ENCODE measurements around the gene GPR143.

DNA sequence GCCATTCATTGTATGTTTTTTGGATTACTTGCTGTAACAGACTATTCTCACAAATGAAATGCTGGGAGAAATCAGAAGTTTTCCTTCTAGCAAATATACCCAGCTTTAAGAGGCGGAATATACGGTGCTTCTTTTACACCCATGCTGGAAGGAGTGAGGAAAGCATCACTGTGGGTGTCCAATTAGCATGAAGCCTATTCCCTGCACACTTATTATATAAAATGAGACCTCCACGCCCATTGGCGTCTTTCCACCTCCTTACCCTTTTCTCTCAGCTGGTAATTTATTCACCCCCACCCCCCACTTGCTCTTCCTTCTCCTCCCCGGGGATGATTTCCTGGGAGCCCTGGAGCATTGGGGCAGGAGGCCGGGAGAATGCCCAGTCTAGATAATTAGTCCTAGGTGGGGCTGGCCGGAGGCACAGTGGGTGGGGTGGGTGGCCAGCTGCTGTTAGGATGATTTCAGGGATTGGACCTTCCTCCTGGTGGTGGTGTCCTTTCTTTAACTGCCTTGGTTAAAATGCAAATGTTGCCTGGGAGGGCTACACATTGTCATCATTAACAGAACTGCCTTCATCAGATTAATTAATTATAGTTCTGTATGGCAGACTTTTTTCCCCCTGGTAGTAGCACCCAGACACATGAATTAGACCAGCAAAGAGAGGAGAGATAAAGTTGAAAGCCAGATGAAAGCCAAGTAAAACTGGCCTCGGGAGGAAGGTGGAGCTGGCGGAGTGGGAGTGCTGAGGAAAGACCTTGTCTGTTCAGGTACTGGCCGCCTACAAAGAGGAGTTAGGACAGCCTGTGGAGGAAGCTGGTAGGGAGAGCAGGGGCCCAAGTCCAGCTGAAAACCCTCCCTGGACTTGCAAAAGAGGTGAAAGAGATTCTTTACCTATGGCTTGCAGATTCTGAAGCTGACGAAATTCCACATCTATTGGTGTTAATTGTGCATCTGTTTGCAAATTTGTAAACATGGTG, 32.0 kb upstream of the GPR143 start:
- TF ChIP-seq, protein P1, sequence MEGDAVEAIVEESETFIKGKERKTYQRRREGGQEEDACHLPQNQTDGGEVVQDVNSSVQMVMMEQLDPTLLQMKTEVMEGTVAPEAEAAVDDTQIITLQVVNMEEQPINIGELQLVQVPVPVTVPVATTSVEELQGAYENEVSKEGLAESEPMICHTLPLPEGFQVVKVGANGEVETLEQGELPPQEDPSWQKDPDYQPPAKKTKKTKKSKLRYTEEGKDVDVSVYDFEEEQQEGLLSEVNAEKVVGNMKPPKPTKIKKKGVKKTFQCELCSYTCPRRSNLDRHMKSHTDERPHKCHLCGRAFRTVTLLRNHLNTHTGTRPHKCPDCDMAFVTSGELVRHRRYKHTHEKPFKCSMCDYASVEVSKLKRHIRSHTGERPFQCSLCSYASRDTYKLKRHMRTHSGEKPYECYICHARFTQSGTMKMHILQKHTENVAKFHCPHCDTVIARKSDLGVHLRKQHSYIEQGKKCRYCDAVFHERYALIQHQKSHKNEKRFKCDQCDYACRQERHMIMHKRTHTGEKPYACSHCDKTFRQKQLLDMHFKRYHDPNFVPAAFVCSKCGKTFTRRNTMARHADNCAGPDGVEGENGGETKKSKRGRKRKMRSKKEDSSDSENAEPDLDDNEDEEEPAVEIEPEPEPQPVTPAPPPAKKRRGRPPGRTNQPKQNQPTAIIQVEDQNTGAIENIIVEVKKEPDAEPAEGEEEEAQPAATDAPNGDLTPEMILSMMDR (IDR thresholded peaks at IDR 0.05), result no peak
- no peak for TF ChIP-seq POLR2A (IDR thresholded peaks at IDR 0.05)

Data from tibial nerve (tissue), 3 donors.